ENCODE results near the gene HTT.

- TF ChIP-seq, protein P1, sequence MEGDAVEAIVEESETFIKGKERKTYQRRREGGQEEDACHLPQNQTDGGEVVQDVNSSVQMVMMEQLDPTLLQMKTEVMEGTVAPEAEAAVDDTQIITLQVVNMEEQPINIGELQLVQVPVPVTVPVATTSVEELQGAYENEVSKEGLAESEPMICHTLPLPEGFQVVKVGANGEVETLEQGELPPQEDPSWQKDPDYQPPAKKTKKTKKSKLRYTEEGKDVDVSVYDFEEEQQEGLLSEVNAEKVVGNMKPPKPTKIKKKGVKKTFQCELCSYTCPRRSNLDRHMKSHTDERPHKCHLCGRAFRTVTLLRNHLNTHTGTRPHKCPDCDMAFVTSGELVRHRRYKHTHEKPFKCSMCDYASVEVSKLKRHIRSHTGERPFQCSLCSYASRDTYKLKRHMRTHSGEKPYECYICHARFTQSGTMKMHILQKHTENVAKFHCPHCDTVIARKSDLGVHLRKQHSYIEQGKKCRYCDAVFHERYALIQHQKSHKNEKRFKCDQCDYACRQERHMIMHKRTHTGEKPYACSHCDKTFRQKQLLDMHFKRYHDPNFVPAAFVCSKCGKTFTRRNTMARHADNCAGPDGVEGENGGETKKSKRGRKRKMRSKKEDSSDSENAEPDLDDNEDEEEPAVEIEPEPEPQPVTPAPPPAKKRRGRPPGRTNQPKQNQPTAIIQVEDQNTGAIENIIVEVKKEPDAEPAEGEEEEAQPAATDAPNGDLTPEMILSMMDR (conservative IDR thresholded peaks at IDR 0.05; ENCODE audit: low read length): no peak
- TF ChIP-seq EZH2phosphoT487 (IDR thresholded peaks at IDR 0.05; ENCODE audit: borderline replicate concordance): no peak
These were observed 209.0 kb downstream of the HTT start for GRCh38 chr4:3283483-3283882.

All from Loucy (cell line).